Measurements from ENCODE around the gene CTSS.
"Not testable (repeated sequence)": the region's sequence is repeated elsewhere in the genome, so short reads cannot be mapped to it uniquely, and the experiment has no call there.

Gene CTSS

GRCh38 chr1:150765296-150765976 lies at the start of gene CTSS:
Gene CTSS, minus strand, starts transcription at chr1:150765778. Its CDS starts 1,015 bp downstream, at chr1:150764763.
- DNase-seq (no peak), ATAC-seq (peak; percentile 93)
- Mint-ChIP-seq H3K27me3 (no peaks in the 10 kb centered on the region), H3K4me3 (peak within 1 kb of the TSS; percentile 89), H3K4me1 (peaks cover 43% of the 10 kb centered on the region), H3K36me3 (ENCODE audit: low read depth) (peaks cover 16% of the 10 kb centered on the region), H3K27ac (peak within 1 kb of the TSS; percentile 89), H3K9me3 (no peaks in the 10 kb centered on the region)

DNA sequence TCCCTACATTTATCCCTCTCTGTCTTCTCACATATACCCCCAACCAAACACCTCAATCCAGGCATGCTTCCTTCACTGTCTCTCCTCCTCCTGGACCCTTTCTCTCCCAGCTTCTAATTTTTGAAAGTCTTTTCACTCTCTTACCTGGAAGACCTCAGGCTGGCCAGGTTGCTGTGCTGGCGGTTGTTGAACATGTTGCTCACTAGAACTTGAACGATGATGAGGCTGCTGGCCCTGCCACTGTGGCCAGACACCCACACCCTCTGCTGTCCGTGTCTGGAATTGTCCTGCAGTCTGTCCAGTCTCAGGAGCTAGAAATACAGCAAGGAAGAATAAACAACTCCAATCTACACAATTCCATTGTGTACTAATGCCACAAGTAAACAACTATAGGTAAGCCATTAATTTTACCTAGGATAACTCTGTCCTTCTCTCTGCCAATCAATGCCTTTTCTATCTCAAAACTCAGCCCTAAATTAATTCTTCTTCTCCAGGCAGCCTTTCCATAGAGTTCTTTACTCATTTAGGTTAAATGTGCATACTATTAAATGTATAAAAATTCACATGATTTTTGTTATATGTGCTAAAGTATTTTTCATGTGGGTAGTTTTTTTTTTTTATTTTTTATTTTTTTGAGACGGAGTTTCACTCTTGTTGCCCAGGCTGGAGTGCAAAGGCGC lies 47.6 kb upstream of the CTSS start:
- no peak for ATAC-seq

DNA sequence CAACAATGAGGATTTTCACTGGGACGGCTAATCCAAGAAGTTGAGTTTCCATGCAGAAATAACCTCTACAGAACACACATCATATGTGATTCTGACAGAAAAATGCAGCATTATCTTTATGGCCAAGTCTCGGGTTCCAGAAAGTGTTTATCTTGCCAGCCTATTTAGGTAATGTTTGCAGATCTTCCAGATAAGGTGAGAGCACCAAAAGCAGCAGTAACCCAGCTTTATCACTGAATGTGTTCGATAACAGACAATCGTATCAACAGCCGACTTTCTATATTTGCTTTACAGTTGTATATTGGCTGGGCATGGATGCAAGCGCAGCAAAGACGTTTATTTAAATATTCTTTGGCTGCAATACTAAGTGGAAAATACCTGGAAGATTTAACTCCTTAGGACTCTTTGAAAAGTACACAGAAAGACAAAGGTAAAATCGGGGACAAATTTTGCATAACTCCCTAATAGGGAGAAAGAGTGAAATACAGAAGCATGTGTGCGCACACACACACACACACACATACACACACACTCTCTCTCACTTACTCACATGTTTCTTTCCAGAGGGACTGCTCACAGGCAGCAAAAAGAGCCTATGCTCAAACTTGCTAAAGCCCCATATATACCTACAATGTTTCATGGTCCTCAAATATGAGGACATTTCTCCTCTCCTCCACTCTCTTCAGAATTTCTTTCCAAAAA lies 45.5 kb upstream of the CTSS start:
- Mint-ChIP-seq H3K9me3 (no peaks in the 10 kb centered on the region), H3K36me3 (ENCODE audit: low read depth) (peaks cover 11% of the 10 kb centered on the region), H3K27ac (no peak overlapping the region), H3K4me1 (peaks cover 13% of the 10 kb centered on the region), H3K27me3 (no peaks in the 10 kb centered on the region), H3K4me3 (no peak overlapping the region)
- ATAC-seq (no peak), DNase-seq (no peak)

More for the DNA sequence above, 47.6 kb upstream of the CTSS start:
- no peaks in the 10 kb centered on the region for H3K27me3 Mint-ChIP-seq
- peaks cover 18% of the 10 kb centered on the region for H3K36me3 Mint-ChIP-seq (ENCODE audit: low read depth)
- peaks cover 1% of the 10 kb centered on the region for H3K4me1 Mint-ChIP-seq
- peak; percentile 8 for DNase-seq
- no peak overlapping the region for H3K27ac Mint-ChIP-seq
- H3K9me3 Mint-ChIP-seq: no peaks in the 10 kb centered on the region
- H3K4me3 Mint-ChIP-seq: no peak overlapping the region

DNA sequence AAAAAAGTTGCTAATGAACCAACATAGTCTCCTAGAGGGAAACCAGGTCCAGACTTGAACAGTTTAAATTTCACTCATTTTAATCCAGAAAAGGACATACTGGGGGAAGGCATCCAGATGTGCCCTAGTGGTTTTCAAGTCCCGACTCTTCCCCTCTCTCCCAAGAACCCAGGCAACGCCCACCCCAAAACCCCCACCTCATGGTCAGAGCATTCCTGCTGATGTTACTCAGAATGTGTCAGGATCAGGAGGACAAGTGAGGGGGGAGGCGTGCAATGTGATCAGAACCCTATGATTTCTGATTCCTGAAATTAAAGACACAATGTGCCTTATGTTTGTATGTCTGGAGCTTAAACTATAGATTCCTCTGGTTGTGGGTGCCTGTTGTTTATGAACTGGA lies 44.1 kb upstream of the CTSS start:
- Mint-ChIP-seq H3K27me3 (no peaks in the 10 kb centered on the region), H3K27ac (no peak overlapping the region), H3K9me3 (no peaks in the 10 kb centered on the region), H3K4me1 (peaks cover 13% of the 10 kb centered on the region), H3K4me3 (no peak overlapping the region), H3K36me3 (ENCODE audit: low read depth) (peaks cover 8% of the 10 kb centered on the region)
- no peak for DNase-seq
- no peak for ATAC-seq

DNA sequence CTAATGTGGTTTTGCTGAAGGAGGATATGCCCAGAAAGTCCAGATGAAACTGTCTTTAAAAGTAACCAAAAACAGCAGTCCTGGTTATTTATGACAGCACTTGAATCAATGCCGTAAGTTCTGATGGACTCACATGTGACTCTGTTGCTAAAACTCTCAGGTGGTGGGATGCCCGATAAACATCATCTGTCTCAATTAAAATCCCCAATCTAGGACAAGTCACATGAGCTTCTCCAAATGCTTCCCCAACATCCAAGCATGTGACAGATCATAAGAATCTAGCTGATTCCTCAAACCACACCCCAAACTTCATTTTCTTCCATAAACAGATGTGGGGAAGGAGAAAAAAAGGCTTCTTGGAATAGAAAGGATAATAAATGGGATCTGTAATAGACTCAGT lies 43.3 kb upstream of the CTSS start:
- Mint-ChIP-seq H3K36me3 (ENCODE audit: low read depth) (peaks cover 2% of the 10 kb centered on the region), H3K27ac (no peak overlapping the region), H3K27me3 (no peaks in the 10 kb centered on the region), H3K9me3 (no peaks in the 10 kb centered on the region), H3K4me1 (peaks cover 13% of the 10 kb centered on the region), H3K4me3 (no peak overlapping the region)
- ATAC-seq (no peak), DNase-seq (no peak)

- Mint-ChIP-seq H3K27me3 (no peaks in the 10 kb centered on the region), H3K4me1 (peaks cover 13% of the 10 kb centered on the region), H3K27ac (no peak within 1 kb of the TSS), H3K36me3 (ENCODE audit: low read depth) (no peaks in the 10 kb centered on the region), H3K9me3 (no peaks in the 10 kb centered on the region), H3K4me3 (peak within 1 kb of the TSS; percentile 21)
- DNase-seq (no peak), ATAC-seq (no peak)
These were observed 42.5 kb upstream of the CTSS start, which contains the start of gene CTSK for GRCh38 chr1:150808121-150808520. Gene CTSK, minus strand, starts transcription at chr1:150808260. Its CDS starts 1,455 bp downstream, at chr1:150806805.

- H3K4me1 Mint-ChIP-seq: peaks cover 13% of the 10 kb centered on the region
- DNase-seq: no peak
- ATAC-seq: no peak
- no peak overlapping the region for H3K27ac Mint-ChIP-seq
- H3K27me3 Mint-ChIP-seq: no peaks in the 10 kb centered on the region
- peak overlapping the region; percentile 21 for H3K4me3 Mint-ChIP-seq
- H3K36me3 Mint-ChIP-seq (ENCODE audit: low read depth): no peaks in the 10 kb centered on the region
- H3K9me3 Mint-ChIP-seq: no peaks in the 10 kb centered on the region
These were observed 41.9 kb upstream of the CTSS start for GRCh38 chr1:150807249-150808023.

DNA sequence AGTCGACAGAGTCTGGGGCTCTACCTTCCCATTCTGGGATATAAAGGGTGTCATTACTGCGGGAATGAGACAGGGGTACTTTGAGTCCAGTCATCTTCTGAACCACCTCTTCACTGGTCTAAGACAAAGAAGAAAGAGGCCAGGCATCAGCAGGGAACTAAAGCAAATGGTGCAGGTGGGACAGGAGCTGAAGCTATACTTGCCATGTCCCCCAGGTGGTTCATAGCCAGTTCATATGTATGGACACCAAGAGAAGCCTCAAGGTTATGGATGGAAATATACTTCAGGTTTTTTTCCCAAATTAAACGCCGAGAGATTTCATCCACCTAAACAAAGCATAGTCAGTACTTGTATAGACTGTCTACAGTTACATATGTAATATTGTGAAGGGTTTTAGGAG lies 40.3 kb upstream of the CTSS start:
- H3K27ac Mint-ChIP-seq: no peak overlapping the region
- H3K4me3 Mint-ChIP-seq: no peak overlapping the region
- no peak for ATAC-seq
- no peaks in the 10 kb centered on the region for H3K36me3 Mint-ChIP-seq (ENCODE audit: low read depth)
- H3K27me3 Mint-ChIP-seq: no peaks in the 10 kb centered on the region
- H3K4me1 Mint-ChIP-seq: peaks cover 13% of the 10 kb centered on the region
- H3K9me3 Mint-ChIP-seq: no peaks in the 10 kb centered on the region
- no peak for DNase-seq

DNA sequence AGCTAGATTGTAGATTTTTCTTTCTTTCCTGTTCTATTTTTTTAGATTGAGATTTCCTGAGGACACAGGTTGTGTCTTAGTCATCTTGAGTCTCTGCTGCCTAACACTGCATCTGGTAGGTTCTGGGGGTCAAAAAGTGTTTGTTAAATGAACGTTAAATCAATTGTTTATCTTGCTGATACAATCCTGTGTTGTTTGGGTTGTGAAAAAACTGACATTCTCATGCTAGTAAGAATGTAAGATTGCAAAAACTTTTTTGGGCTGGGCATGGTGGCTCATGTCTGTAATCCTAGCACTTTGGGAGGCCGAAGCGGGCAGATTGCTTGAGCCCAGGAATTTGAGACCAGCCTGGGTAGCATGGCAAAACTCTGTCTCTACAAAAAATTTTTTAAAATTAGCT lies 39.1 kb upstream of the CTSS start:
- H3K27ac Mint-ChIP-seq: no peak overlapping the region
- no peaks in the 10 kb centered on the region for H3K36me3 Mint-ChIP-seq (ENCODE audit: low read depth)

GRCh38 chr1:150799089-150799488 lies 33.5 kb upstream of the CTSS start:
- no peaks in the 10 kb centered on the region for H3K4me1 Mint-ChIP-seq
- H3K36me3 Mint-ChIP-seq (ENCODE audit: low read depth): peaks cover 6% of the 10 kb centered on the region
- H3K27ac Mint-ChIP-seq: no peak overlapping the region
- no peak for DNase-seq
- H3K9me3 Mint-ChIP-seq: no peaks in the 10 kb centered on the region
- ATAC-seq: no peak
- H3K27me3 Mint-ChIP-seq: no peaks in the 10 kb centered on the region
- no peak overlapping the region for H3K4me3 Mint-ChIP-seq

More for the DNA sequence above, 39.1 kb upstream of the CTSS start:
- no peaks in the 10 kb centered on the region for H3K27me3 Mint-ChIP-seq
- H3K4me1 Mint-ChIP-seq: peaks cover 13% of the 10 kb centered on the region
- H3K4me3 Mint-ChIP-seq: no peak overlapping the region
- ATAC-seq: no peak
- no peaks in the 10 kb centered on the region for H3K9me3 Mint-ChIP-seq
- no peak for DNase-seq

GRCh38 chr1:150798525-150798924 lies 32.9 kb upstream of the CTSS start:
- Mint-ChIP-seq H3K4me1 (no peaks in the 10 kb centered on the region), H3K9me3 (no peaks in the 10 kb centered on the region), H3K36me3 (ENCODE audit: low read depth) (peaks cover 6% of the 10 kb centered on the region), H3K27ac (no peak overlapping the region), H3K27me3 (no peaks in the 10 kb centered on the region), H3K4me3 (no peak overlapping the region)
- ATAC-seq (no peak), DNase-seq (no peak)

DNA sequence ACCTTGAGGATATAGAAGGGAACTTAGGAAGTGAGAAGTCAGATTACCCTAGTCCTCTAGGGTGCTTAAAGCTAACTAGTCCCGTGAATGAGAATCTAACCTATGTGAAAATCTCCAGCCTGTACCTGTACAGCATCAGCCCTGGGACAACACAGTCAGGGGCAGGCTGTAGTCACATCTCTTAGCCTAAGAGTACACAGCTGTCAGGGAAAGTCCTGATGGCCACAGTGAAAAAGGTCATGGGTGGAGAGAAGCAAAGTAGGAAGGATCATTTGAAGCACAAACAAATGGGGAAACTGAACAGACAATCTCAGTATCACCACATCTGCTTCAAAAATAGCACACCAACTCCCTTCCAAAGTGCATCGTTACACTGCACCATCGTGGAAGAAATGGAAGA lies 30.8 kb upstream of the CTSS start:
- Mint-ChIP-seq H3K27ac (no peak overlapping the region), H3K4me3 (no peak overlapping the region), H3K27me3 (no peaks in the 10 kb centered on the region), H3K36me3 (ENCODE audit: low read depth) (peaks cover 6% of the 10 kb centered on the region), H3K4me1 (no peaks in the 10 kb centered on the region), H3K9me3 (no peaks in the 10 kb centered on the region)
- DNase-seq (no peak), ATAC-seq (no peak)

GRCh38 chr1:150793778-150794177 lies 28.2 kb upstream of the CTSS start:
- ATAC-seq; DNase-seq; H3K36me3 Mint-ChIP-seq (ENCODE audit: low read depth); H3K27me3 Mint-ChIP-seq; H3K9me3 Mint-ChIP-seq; H3K4me3 Mint-ChIP-seq; H3K4me1 Mint-ChIP-seq; H3K27ac Mint-ChIP-seq: not testable (repeated sequence)

DNA sequence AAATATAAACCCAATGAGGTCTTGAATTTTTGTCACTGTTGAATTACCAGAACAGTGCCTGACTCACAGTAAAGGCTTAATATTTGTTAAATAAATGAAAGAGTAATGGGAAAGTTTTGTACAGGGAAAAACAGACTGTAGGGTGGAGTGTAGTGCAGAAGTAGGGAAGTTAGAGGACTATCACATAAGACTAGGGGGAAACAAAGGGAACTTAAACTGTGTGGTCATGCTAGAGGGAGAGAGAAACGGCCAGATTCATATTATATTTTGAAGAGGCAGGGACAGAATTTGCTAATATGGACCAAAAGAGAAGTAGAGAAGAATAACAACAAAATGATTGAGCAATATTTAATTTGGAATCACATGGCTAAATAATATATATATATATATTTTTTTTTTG lies 27.6 kb upstream of the CTSS start:
- DNase-seq (no peak), ATAC-seq (no peak)
- Mint-ChIP-seq H3K4me1 (no peaks in the 10 kb centered on the region), H3K27me3 (no peaks in the 10 kb centered on the region), H3K27ac (no peak overlapping the region), H3K36me3 (ENCODE audit: low read depth) (peaks cover 6% of the 10 kb centered on the region), H3K9me3 (no peaks in the 10 kb centered on the region), H3K4me3 (no peak overlapping the region)

All from activated naive CD8-positive, alpha-beta T cell treated with anti-CD3 and anti-CD28 coated beads, Interleukin-2, amount 50 U/mL, for 24 hours (primary cell).